HEK293 (cell line): ENCODE measurements around the gene TRIM65.
"Not testable (repeated sequence)": the region's sequence is repeated elsewhere in the genome, so short reads cannot be mapped to it uniquely, and the experiment has no call there.

Source experiments
- CTCF ChIA-PET: fragments of 350-600 bp; formaldehyde crosslinking; extraction: SDS; loops from one replicate; lab custom pipeline; 2021; ENCODE audit warnings: antibody characterized with exemption; lab: Yijun Ruan, JAX
- POLR2A ChIA-PET: fragments of 300-600 bp; formaldehyde crosslinking; extraction: SDS; loops from one replicate; lab custom pipeline; 2020; ENCODE audit warnings: antibody characterized with exemption, inconsistent platforms; lab: Yijun Ruan, JAX
- H3K27ac ChIP-seq: fragments of 200-500 bp; sonication (Bioruptor generic); 2 replicates; pipeline ENCODE4 v1.5.1; 2014; ENCODE audit warnings: low read depth, low read length, control low read depth, inconsistent platforms; ENCODE audit errors: extremely low read depth
- H3K36me3 ChIP-seq, 2 experiments: fragments of 200-500 bp in 1 of 2; sonication (Bioruptor generic) in 1 of 2; 1 replicate in 1 of 2; 2 replicates in 1 of 2; pipeline ENCODE4 v1.5.1; 2014 to 2017; ENCODE audit warnings: inconsistent platforms in 2 of 2, low read length in 2 of 2; ENCODE audit not compliant: control insufficient read depth in 2 of 2, insufficient read depth in 1 of 2
- H3K4me1 ChIP-seq: fragments of 200-500 bp; sonication (Bioruptor generic); 2 replicates; pipeline ENCODE4 v1.5.1; 2014; ENCODE audit warnings: mild to moderate bottlenecking, low read length, inconsistent platforms; ENCODE audit not compliant: control insufficient read depth, insufficient read depth
- H3K4me3 ChIP-seq: 2 replicates; pipeline ENCODE4 v1.5.1; 2011; ENCODE audit warnings: low read depth, mild to moderate bottlenecking, control low read depth, low read length, moderate library complexity
- H3K9me3 ChIP-seq: fragments of 200-500 bp; sonication (Bioruptor generic); 2 replicates; pipeline ENCODE4 v1.5.1; 2014; ENCODE audit warnings: low read depth, low read length, inconsistent platforms; ENCODE audit not compliant: control insufficient read depth, insufficient read depth
- KLF8 ChIP-seq: fragments of 450-650 bp; formaldehyde crosslinking; IDR thresholded peaks from 2 replicates; pipeline ENCODE4 v1.5.1; 2016; ENCODE audit warnings: missing biosample characterization, missing genetic modification characterization
- SP7 ChIP-seq: fragments of 450-650 bp; formaldehyde crosslinking; IDR thresholded peaks from 2 replicates; pipeline ENCODE4 v1.5.1; 2016; ENCODE audit warnings: missing biosample characterization, missing genetic modification characterization
- ZBTB17 ChIP-seq: fragments of 450-650 bp; formaldehyde crosslinking; IDR thresholded peaks from 2 replicates; pipeline ENCODE4 v1.5.1; 2016; ENCODE audit warnings: missing biosample characterization, missing genetic modification characterization
- ZBTB48 ChIP-seq: fragments of 450-650 bp; formaldehyde crosslinking; IDR thresholded peaks from 2 replicates; pipeline ENCODE4 v1.5.1; 2016; ENCODE audit warnings: missing biosample characterization, missing genetic modification characterization
- ZBTB8A ChIP-seq: fragments of 450-650 bp; formaldehyde crosslinking; IDR thresholded peaks from 2 replicates; pipeline ENCODE4 v1.5.1; 2016; ENCODE audit warnings: missing biosample characterization, missing genetic modification characterization
- ZNF121 ChIP-seq: fragments of 450-650 bp; formaldehyde crosslinking; IDR thresholded peaks from 2 replicates; pipeline ENCODE4 v1.5.1; 2016; ENCODE audit warnings: missing biosample characterization, missing genetic modification characterization
- ZNF335 ChIP-seq: fragments of 450-650 bp; formaldehyde crosslinking; conservative IDR thresholded peaks from 2 replicates; pipeline ENCODE4 v1.5.1; 2016; ENCODE audit warnings: missing biosample characterization, missing genetic modification characterization
- ZNF366 ChIP-seq: fragments of 450-650 bp; formaldehyde crosslinking; conservative IDR thresholded peaks from 2 replicates; pipeline ENCODE4 v1.5.1; 2016; ENCODE audit warnings: missing biosample characterization, missing genetic modification characterization
- ZNF394 ChIP-seq: fragments of 450-650 bp; formaldehyde crosslinking; IDR thresholded peaks from 2 replicates; pipeline ENCODE4 v1.5.1; 2016; ENCODE audit warnings: missing biosample characterization, missing genetic modification characterization, mild to moderate bottlenecking, moderate library complexity, borderline replicate concordance
- ZNF514 ChIP-seq: fragments of 450-650 bp; formaldehyde crosslinking; IDR thresholded peaks from 2 replicates; pipeline ENCODE4 v1.5.1; 2016; ENCODE audit warnings: missing biosample characterization, missing genetic modification characterization
- ZNF558 ChIP-seq: fragments of 450-650 bp; formaldehyde crosslinking; IDR thresholded peaks from 2 replicates; pipeline ENCODE4 v1.5.1; 2016; ENCODE audit warnings: missing biosample characterization, missing genetic modification characterization
- ZNF561 ChIP-seq: fragments of 450-650 bp; IDR thresholded peaks from 2 replicates; pipeline ENCODE4 v1.5.1; 2018; ENCODE audit warnings: missing biosample characterization, missing genetic modification characterization, borderline replicate concordance
- ZNF600 ChIP-seq: fragments of 450-650 bp; formaldehyde crosslinking; IDR thresholded peaks from 2 replicates; pipeline ENCODE4 v1.5.1; 2016; ENCODE audit warnings: missing biosample characterization, missing genetic modification characterization
- ZNF624 ChIP-seq: fragments of 450-650 bp; formaldehyde crosslinking; IDR thresholded peaks from 2 replicates; pipeline ENCODE4 v1.5.1; 2017; ENCODE audit warnings: missing biosample characterization, missing genetic modification characterization
- ZNF654 ChIP-seq: fragments of 450-650 bp; formaldehyde crosslinking; IDR thresholded peaks from 2 replicates; pipeline ENCODE4 v1.5.1; 2016; ENCODE audit warnings: low read depth, missing biosample characterization, missing genetic modification characterization
- TF ChIP-seq, protein P1 (sequence below): fragments of 450-650 bp; formaldehyde crosslinking; IDR thresholded peaks from 2 replicates; pipeline ENCODE4; 2016; ENCODE audit warnings: missing biosample characterization, missing genetic modification characterization
- TF ChIP-seq, protein P2 (sequence below): fragments of 450-650 bp; formaldehyde crosslinking; IDR thresholded peaks from 2 replicates; pipeline ENCODE4 v1.5.1; 2016; ENCODE audit warnings: missing biosample characterization, missing genetic modification characterization
- TF ChIP-seq, protein P3 (sequence below): fragments of 450-650 bp; formaldehyde crosslinking; IDR thresholded peaks from 2 replicates; pipeline ENCODE4 v1.5.1; 2017; ENCODE audit warnings: missing biosample characterization, missing genetic modification characterization
- TF ChIP-seq, protein P4 (sequence below): fragments of 450-650 bp; formaldehyde crosslinking; IDR thresholded peaks from 2 replicates; pipeline ENCODE4 v1.5.1; 2017; ENCODE audit warnings: missing biosample characterization, missing genetic modification characterization

The TRIM65 gene

DNA sequence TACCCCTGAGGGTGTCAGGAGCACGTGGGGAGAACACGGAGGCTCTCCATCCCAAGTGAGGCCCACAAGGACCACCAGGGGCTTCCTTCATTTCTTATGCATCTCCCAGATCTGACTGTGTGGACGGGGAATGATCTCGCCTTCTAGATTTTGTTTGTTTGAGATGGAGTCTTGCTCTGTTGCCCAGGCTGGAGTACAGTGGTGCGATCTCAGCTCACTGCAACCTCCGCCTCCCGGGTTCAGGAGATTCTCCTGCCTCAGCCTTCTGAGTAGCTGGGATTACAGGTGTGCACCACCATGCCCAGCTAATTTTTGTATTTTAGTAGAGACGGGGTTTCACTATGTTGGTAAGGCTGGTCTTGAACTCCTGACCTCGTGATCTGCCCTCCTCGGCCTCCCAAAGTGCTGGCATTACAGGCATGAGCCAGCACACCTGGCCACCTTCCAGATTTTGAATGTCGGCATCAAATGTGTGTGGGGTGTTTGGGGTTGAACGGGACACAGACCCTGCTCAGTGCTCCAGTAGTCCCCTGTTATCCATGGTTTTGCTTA is 27.9 kb downstream of the TRIM65 start:
- H3K36me3 ChIP-seq, H3K9me3 ChIP-seq, H3K4me1 ChIP-seq, POLR2A ChIA-PET, H3K4me3 ChIP-seq, H3K27ac ChIP-seq: not testable (repeated sequence)
- CTCF ChIA-PET = interaction anchor here (1.0 to 2.3 kb wide), 3 partner anchors 9 to 86 kb away, joined by 3 to 6 read pairs (median 4); partner anchors contain the start of gene TRIM47
- TF ChIP-seq ZNF121 = peak; percentile 91
- TF ChIP-seq, protein P1, sequence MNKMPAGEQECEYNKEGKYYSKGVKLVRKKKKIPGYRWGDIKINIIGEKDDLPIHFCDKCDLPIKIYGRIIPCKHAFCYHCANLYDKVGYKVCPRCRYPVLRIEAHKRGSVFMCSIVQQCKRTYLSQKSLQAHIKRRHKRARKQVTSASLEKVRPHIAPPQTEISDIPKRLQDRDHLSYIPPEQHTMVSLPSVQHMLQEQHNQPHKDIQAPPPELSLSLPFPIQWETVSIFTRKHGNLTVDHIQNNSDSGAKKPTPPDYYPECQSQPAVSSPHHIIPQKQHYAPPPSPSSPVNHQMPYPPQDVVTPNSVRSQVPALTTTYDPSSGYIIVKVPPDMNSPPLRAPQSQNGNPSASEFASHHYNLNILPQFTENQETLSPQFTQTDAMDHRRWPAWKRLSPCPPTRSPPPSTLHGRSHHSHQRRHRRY (tag by site-specific recombination) = 0 out of 2 replicates have a peak, but pooled peaks have one; percentile 42
- TF ChIP-seq, all 188 proteins: peak for 2; not testable (repeated sequence) for 186

DNA sequence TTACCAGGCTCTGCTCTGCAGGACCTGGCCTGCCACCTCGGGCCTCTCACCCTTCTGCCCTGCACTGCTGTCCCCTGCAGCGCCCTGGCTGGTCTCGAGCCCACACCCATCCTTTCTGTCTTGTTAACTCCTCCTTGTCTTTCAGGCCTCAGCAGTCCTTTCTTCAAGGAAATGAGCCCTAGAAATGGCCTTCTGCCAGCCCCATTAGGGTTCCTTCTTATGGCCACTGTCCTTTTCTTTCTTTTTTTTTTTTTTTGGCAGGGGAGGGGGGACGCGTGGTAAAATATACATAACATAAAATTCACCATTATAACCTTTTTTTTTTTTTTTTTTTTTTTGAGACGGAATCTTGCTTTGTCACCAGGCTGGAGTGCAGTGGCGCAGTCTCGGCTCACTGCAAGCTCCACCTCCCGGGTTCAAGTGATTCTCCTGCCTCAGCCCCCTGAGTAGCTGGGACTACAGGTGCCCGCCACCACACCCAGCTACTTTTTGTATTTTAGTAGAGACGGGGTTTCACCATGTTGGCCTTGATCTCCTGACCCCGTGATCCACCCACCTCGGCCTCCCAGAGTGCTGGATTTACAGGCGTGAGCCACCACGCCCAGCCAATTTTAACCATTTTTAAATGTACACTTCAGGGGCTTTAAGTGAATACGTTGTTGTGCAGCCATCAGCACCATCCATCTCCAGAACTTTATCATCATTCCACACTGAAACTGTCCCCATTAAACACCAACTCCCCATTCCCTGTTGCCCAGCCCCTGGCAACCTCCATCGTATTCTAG is 31.2 kb downstream of the TRIM65 start:
- H3K36me3 ChIP-seq, H3K9me3 ChIP-seq, H3K4me3 ChIP-seq, H3K4me1 ChIP-seq, H3K27ac ChIP-seq: not testable (repeated sequence)
- ChIA-PET POLR2A (interaction anchor here (0.7 to 1.3 kb wide), 4 partner anchors 10 to 88 kb away, joined by 3 to 9 read pairs (median 6); partner anchors contain the start of genes TRIM65 and WBP2), CTCF (interaction anchor here (0.6 to 1.0 kb wide), 3 partner anchors 8 to 21 kb away, joined by 3 to 8 read pairs (median 3); partner anchors contain the start of gene TRIM47)

DNA sequence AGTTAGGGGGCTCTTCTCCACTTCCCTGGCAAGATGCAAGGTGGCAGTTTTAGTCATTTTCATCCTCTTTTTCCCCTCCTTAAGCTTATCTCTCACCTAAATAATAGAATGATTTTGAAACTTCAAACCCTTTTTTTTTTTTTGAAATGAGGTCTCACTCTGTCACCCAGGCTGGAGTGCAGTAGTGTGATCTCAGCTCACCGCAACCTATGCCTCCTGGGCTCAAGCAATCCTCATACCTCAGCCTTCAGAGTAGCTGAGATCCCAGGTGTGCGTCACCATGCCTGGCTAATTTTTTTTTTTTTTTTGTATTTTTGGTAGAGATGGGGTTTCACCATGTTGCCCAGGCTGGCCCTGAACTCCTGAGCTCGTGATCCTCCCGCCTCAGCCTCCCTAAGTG is 31.9 kb downstream of the TRIM65 start:
- not testable (repeated sequence) for H3K27ac ChIP-seq, H3K36me3 ChIP-seq
- 0 out of 2 replicates have a peak, but pooled peaks have one; percentile 34 for TF ChIP-seq ZNF366 (tag by site-specific recombination)
- TF ChIP-seq ZBTB8A (tag by site-specific recombination) = 0 out of 2 replicates have a peak, but pooled peaks have one; percentile 0
- TF ChIP-seq ZNF394 (tag by site-specific recombination) = peak; percentile 19; the same call in 1 of the 2 replicates
- TF ChIP-seq, protein P2, sequence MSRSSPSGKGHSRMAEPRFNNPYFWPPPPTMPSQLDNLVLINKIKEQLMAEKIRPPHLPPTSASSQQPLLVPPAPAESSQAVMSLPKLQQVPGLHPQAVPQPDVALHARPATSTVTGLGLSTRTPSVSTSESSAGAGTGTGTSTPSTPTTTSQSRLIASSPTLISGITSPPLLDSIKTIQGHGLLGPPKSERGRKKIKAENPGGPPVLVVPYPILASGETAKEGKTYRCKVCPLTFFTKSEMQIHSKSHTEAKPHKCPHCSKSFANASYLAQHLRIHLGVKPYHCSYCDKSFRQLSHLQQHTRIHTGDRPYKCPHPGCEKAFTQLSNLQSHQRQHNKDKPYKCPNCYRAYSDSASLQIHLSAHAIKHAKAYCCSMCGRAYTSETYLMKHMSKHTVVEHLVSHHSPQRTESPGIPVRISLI (tag by site-specific recombination) = peak; percentile 35; the same call in 1 of the 2 replicates
- peak; percentile 37; the same call in 1 of the 2 replicates for TF ChIP-seq ZBTB17 (tag by site-specific recombination)
- TF ChIP-seq ZNF335 (tag by site-specific recombination) = peak; percentile 55
- 0 out of 2 replicates have a peak, but pooled peaks have one; percentile 11 for TF ChIP-seq ZNF558 (tag by site-specific recombination)
- TF ChIP-seq, all 188 proteins: peak for 7; not testable (repeated sequence) for 181
- POLR2A ChIA-PET = interaction anchor here (0.7 to 1.3 kb wide), 5 partner anchors 10 to 88 kb away, joined by 3 to 9 read pairs (median 6); partner anchors contain the start of genes TRIM47, TRIM65 and WBP2
- not testable (repeated sequence) for H3K4me1 ChIP-seq, H3K4me3 ChIP-seq, H3K9me3 ChIP-seq
- CTCF ChIA-PET = interaction anchor here (0.7 to 1.5 kb wide), 5 partner anchors 9 to 115 kb away, joined by 3 to 8 read pairs (median 3); partner anchors contain the start of gene TRIM47

DNA sequence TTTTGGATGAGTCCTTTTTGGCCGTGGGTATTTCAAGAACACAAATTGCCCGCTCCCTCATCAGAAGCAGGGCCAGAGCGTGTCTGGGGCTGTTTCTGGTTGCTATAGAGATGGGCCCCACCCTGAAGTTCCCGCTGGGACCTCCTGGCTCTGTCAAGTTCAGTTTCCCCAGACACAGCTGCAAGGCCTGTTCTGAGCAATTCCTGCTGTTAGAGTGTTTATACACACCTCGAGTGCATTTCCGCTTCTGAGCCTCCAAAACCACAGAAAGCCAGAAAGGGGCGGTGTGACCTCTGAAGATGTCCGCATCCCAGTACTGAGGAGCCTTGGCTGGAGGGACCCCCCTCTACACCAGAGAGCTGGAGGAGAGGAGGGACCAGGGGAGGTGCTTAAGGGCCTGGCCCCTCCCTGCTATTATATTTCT is 32.3 kb downstream of the TRIM65 start:
- no peaks in the 10 kb centered on the region for H3K36me3 ChIP-seq
- H3K4me3 ChIP-seq = no peak overlapping the region
- H3K9me3 ChIP-seq = no peaks in the 10 kb centered on the region
- CTCF ChIA-PET = interaction anchor here (0.7 to 1.5 kb wide), 5 partner anchors 9 to 115 kb away, joined by 3 to 8 read pairs (median 3); partner anchors contain the start of gene TRIM47
- POLR2A ChIA-PET = interaction anchor here (0.8 to 1.3 kb wide), 4 partner anchors 9 to 85 kb away, joined by 4 to 9 read pairs (median 6); partner anchors contain the start of genes TRIM47, TRIM65 and WBP2
- 0 out of 2 replicates have a peak, but pooled peaks cover 4% of the 10 kb centered on the region for H3K4me1 ChIP-seq
- H3K27ac ChIP-seq = no peak overlapping the region
- TF ChIP-seq ZNF654 = no peak
- peak; percentile 48 for TF ChIP-seq SP7
- 0 out of 2 replicates have a peak, but pooled peaks have one; percentile 27 for TF ChIP-seq KLF8
- TF ChIP-seq, protein P3, sequence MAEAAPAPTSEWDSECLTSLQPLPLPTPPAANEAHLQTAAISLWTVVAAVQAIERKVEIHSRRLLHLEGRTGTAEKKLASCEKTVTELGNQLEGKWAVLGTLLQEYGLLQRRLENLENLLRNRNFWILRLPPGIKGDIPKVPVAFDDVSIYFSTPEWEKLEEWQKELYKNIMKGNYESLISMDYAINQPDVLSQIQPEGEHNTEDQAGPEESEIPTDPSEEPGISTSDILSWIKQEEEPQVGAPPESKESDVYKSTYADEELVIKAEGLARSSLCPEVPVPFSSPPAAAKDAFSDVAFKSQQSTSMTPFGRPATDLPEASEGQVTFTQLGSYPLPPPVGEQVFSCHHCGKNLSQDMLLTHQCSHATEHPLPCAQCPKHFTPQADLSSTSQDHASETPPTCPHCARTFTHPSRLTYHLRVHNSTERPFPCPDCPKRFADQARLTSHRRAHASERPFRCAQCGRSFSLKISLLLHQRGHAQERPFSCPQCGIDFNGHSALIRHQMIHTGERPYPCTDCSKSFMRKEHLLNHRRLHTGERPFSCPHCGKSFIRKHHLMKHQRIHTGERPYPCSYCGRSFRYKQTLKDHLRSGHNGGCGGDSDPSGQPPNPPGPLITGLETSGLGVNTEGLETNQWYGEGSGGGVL = no peak
- 0 out of 2 replicates have a peak, but pooled peaks have one; percentile 75 for TF ChIP-seq ZNF561 (tag by site-specific recombination)
- TF ChIP-seq, protein P4, sequence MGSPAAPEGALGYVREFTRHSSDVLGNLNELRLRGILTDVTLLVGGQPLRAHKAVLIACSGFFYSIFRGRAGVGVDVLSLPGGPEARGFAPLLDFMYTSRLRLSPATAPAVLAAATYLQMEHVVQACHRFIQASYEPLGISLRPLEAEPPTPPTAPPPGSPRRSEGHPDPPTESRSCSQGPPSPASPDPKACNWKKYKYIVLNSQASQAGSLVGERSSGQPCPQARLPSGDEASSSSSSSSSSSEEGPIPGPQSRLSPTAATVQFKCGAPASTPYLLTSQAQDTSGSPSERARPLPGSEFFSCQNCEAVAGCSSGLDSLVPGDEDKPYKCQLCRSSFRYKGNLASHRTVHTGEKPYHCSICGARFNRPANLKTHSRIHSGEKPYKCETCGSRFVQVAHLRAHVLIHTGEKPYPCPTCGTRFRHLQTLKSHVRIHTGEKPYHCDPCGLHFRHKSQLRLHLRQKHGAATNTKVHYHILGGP (tag by site-specific recombination) = peak; percentile 71
- no peak for TF ChIP-seq ZNF624 (tag by site-specific recombination)
- 0 out of 2 replicates have a peak, but pooled peaks have one; percentile 26 for TF ChIP-seq ZBTB48
- peak; percentile 50; the same call in 1 of the 2 replicates for TF ChIP-seq ZNF600 (tag by site-specific recombination)
- no peak for TF ChIP-seq ZNF514
